HCT116 (cell line): ENCODE data around the gene EEF1E1. TPM values are rescaled to one million over a fixed set of nuclear protein-coding genes. Genes with fewer than 3 reads are reported as not detected.

Experiments used
- ATAC-seq: fragments of 200-7000 bp; cut with Tn5 transposase; 2 replicates; pipeline ENCODE4 v1.9.1; 2020; ENCODE audit warnings: mild to moderate bottlenecking, moderate library complexity
- BruUV-seq: library from RNA; stranded (reverse); fragments of 400-500 nt; replicated peaks from 2 replicates; lab custom pipeline; 2021; lab: Mats Ljungman, UMichigan
- CTCF ChIA-PET: fragments of 300-600 bp; sonication (Branson Sonifier 250); formaldehyde crosslinking; loops from one replicate; lab custom pipeline; 2021; ENCODE audit warnings: antibody characterized with exemption; lab: Charles Lee
- POLR2A ChIA-PET: fragments of 300-600, 350-600 bp; sonication (Branson Sonifier 250); formaldehyde crosslinking; loops from one replicate; lab custom pipeline; 2021; ENCODE audit warnings: antibody characterized with exemption; lab: Charles Lee
- RAD21 ChIA-PET, 2 experiments: fragments of 300-600 bp; sonication (Branson Sonifier 250); formaldehyde crosslinking; loops; one replicate each; lab custom pipeline; 2023; ENCODE audit warnings: low total read pairs in 2 of 2; ENCODE audit not compliant: uncharacterized antibody in 2 of 2, unreplicated experiment in 2 of 2, low non-redundant PET in 1 of 2; lab: Charles Lee
- DNase-seq: peaks from one replicate; pipeline ENCODE4 v3.0.0-alpha.2; 2010; ENCODE audit warnings: low read depth, low spot score
- H2AFZ ChIP-seq: fragments of 200-600 bp; shearing (Covaris generic), sonication (generic); 2 replicates; pipeline ENCODE4 v1.6.1; 2017; ENCODE audit warnings: low read depth, mixed run types, mixed read lengths, antibody characterized with exemption, low read length; ENCODE audit not compliant: poor library complexity, severe bottlenecking
- H3K27ac ChIP-seq: 2 replicates; pipeline ENCODE4 v1.5.1; 2012; ENCODE audit warnings: low read depth, low read length
- H3K27me3 ChIP-seq: fragments of 200-600 bp; sonication (generic); 2 replicates; pipeline ENCODE4 v1.6.1; 2016; ENCODE audit warnings: mixed run types, low read length, mixed read lengths; ENCODE audit not compliant: insufficient read depth
- H3K36me3 ChIP-seq, 2 experiments: fragments of 200-500 bp in 1 of 2; fragments of 200-600 bp in 1 of 2; sonication (Bioruptor generic) in 1 of 2; sonication (generic) in 1 of 2; 2 replicates each; pipeline versions ENCODE4 v1.5.1 to v1.6.1; 2014 to 2016; ENCODE audit warnings: low read length in 2 of 2, inconsistent platforms in 1 of 2, mixed read lengths in 1 of 2, mixed run types in 1 of 2; ENCODE audit not compliant: insufficient read depth in 2 of 2, control insufficient read depth in 1 of 2
- H3K4me1 ChIP-seq, 2 experiments: fragments of 200-600 bp in 1 of 2; sonication (generic) in 1 of 2; 2 replicates each; pipeline versions ENCODE4 v1.5.1 to v1.6.1; 2012 to 2017; ENCODE audit warnings: low read length in 2 of 2, inconsistent platforms in 1 of 2, mild to moderate bottlenecking in 1 of 2, mixed read lengths in 1 of 2, mixed run types in 1 of 2, moderate library complexity in 1 of 2; ENCODE audit not compliant: insufficient read depth in 2 of 2, control insufficient read depth in 1 of 2
- H3K4me2 ChIP-seq: fragments of 200-600 bp; sonication (generic); 2 replicates; pipeline ENCODE4 v1.6.1; 2017; ENCODE audit warnings: mixed run types, low read length, mixed read lengths
- H3K4me3 ChIP-seq, 2 experiments: fragments of 200-600 bp in 1 of 2; sonication (generic) in 1 of 2; replicated peaks in 1 of 2; 2 replicates each; pipeline ENCODE4 v1.5.1; 2011 to 2016; ENCODE audit warnings: low read length in 2 of 2, control low read depth in 1 of 2, low read depth in 1 of 2, mild to moderate bottlenecking in 1 of 2, mixed read lengths in 1 of 2, mixed run types in 1 of 2
- H3K79me2 ChIP-seq: fragments of 200-600 bp; sonication (generic); 2 replicates; pipeline ENCODE4 v1.6.1; 2017; ENCODE audit warnings: mild to moderate bottlenecking, mixed run types, low read length, moderate library complexity, mixed read lengths; ENCODE audit not compliant: insufficient read depth
- H3K9ac ChIP-seq: fragments of 200-600 bp; sonication (generic); 2 replicates; pipeline ENCODE4 v1.6.1; 2016; ENCODE audit warnings: low read length, mixed read lengths
- H3K9me2 ChIP-seq: fragments of 200-600 bp; sonication (generic), shearing (Covaris generic); 2 replicates; pipeline ENCODE4 v1.6.1; 2017; ENCODE audit warnings: mixed run types, mild to moderate bottlenecking, moderate library complexity; ENCODE audit not compliant: insufficient read depth
- H3K9me3 ChIP-seq, 2 experiments: fragments of 200-500 bp in 1 of 2; fragments of 200-600 bp in 1 of 2; sonication (Bioruptor generic) in 1 of 2; sonication (generic) in 1 of 2; 2 replicates each; pipeline ENCODE4 v1.6.1; 2014 to 2017; ENCODE audit warnings: low read length in 2 of 2, mixed read lengths in 2 of 2, inconsistent platforms in 1 of 2, low read depth in 1 of 2, mild to moderate bottlenecking in 1 of 2, mixed run types in 1 of 2, moderate library complexity in 1 of 2; ENCODE audit not compliant: control insufficient read depth in 1 of 2, insufficient read depth in 1 of 2
- H4K20me1 ChIP-seq: fragments of 200-600 bp; sonication (generic), shearing (Covaris generic); 2 replicates; pipeline ENCODE4 v1.6.1; 2017; ENCODE audit warnings: mixed run types, mild to moderate bottlenecking, moderate library complexity; ENCODE audit not compliant: insufficient read depth
- CBX3 ChIP-seq: IDR thresholded peaks from 2 replicates; pipeline ENCODE4 v1.6.1; 2012; ENCODE audit warnings: low read depth
- CEBPB ChIP-seq: IDR thresholded peaks from 2 replicates; pipeline ENCODE4 v1.6.1; 2012; ENCODE audit warnings: low read depth
- EGR1 ChIP-seq: IDR thresholded peaks from 2 replicates; pipeline ENCODE4 v1.6.1; 2012; ENCODE audit warnings: low read depth
- EZH2 ChIP-seq: fragments of 200-600 bp; sonication (generic); IDR thresholded peaks from 2 replicates; pipeline ENCODE4 v1.6.1; 2017; ENCODE audit warnings: antibody characterized with exemption, mixed run types
- EZH2phosphoT487 ChIP-seq: fragments of 200-600 bp; IDR thresholded peaks from 2 replicates; pipeline ENCODE4 v1.6.1; 2018; ENCODE audit warnings: antibody characterized with exemption, borderline replicate concordance
- FOSL1 ChIP-seq: IDR thresholded peaks from 2 replicates; pipeline ENCODE4 v1.6.1; 2012; ENCODE audit warnings: low read depth
- JUND ChIP-seq: IDR thresholded peaks from 2 replicates; pipeline ENCODE4 v1.6.1; 2012
- POLR2AphosphoS5 ChIP-seq: IDR thresholded peaks from 2 replicates; pipeline ENCODE4 v1.6.1; 2011; ENCODE audit warnings: mild to moderate bottlenecking, low read depth, low read length, moderate library complexity
- RAD21 ChIP-seq: IDR thresholded peaks from 2 replicates; pipeline ENCODE4 v1.6.1; 2012; ENCODE audit warnings: low read depth, mild to moderate bottlenecking
- SP1 ChIP-seq: IDR thresholded peaks from 2 replicates; pipeline ENCODE4 v1.6.1; 2012; ENCODE audit warnings: low read depth
- YY1 ChIP-seq: IDR thresholded peaks from 2 replicates; pipeline ENCODE4 v1.6.1; 2011; ENCODE audit warnings: low read length, low read depth, moderate library complexity, mild to moderate bottlenecking; ENCODE audit not compliant: insufficient replicate concordance; ENCODE audit errors: extremely low read depth
- ZFX ChIP-seq: fragments of 450-650 bp; IDR thresholded peaks from 2 replicates; pipeline ENCODE4 v1.6.1; 2017
- ZNF274 ChIP-seq: fragments of 200-500 bp; sonication (Bioruptor generic); IDR thresholded peaks from 2 replicates; pipeline ENCODE4 v1.6.1; 2014; ENCODE audit warnings: mild to moderate bottlenecking, low read depth, low read length, inconsistent platforms
- intact Hi-C: fragments of 100-400 bp; cut with micrococcal nuclease; formaldehyde crosslinking; loops from 2 replicates; pipeline ENCODE4 v1.10.0; 2022
- total RNA-seq: library from RNA; stranded (reverse); gene quantifications from one replicate; pipeline ENCODE4 v1.2.1, GENCODE V29; 2021; ENCODE audit not compliant: unreplicated experiment
- TF ChIP-seq, protein P1 (sequence below), 3 experiments: fragments of 200-600 bp in 1 of 3; sonication (generic) in 1 of 3; IDR thresholded peaks in 2 of 3; conservative IDR thresholded peaks in 1 of 3; 2 replicates each; pipeline ENCODE4 v1.5.1; 2012 to 2017; ENCODE audit warnings: low read depth in 2 of 3, low read length in 2 of 3, antibody characterized with exemption in 1 of 3, borderline replicate concordance in 1 of 3, control low read depth in 1 of 3, mild to moderate bottlenecking in 1 of 3, mixed read lengths in 1 of 3, mixed run types in 1 of 3, moderate library complexity in 1 of 3; ENCODE audit not compliant: insufficient read depth in 1 of 3

EEF1E1 gene
- total RNA-seq, 1 experiment from 2014 or later, result 69.7 TPM

DNA sequence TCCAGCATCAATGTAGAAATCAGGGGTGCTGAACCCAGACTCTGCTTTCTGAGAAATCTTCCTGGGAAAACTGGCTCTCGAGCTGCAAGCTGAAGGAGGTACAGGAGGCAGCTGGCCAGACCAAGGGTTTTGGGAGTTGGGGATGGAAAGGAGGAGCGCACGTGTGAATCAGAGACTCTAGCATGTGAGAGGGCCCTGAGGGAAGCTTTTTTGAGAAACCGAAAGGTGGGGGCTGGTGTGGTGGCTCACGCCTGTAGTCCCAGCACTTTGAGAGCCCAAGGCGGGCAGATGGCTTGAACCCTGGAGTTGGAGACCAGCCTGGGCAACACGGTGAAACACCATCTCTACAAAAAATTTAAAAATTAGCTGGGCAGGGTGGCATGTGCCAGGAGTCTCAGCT is 37.1 kb upstream of the EEF1E1 start:
- H2AFZ ChIP-seq, result no peak overlapping the region
- ChIA-PET CTCF (no interaction called here), RAD21 (interaction anchor here in 1 of 2 experiments (0.7 kb wide), 1 partner anchor 784 kb away, joined by 7 read pairs; no protein-coding TSS in a partner anchor), POLR2A (no interaction called here)
- ATAC-seq (no peak), DNase-seq (no peak)
- H3K9me2 ChIP-seq, result no peaks in the 10 kb centered on the region
- no peaks in the 10 kb centered on the region for H3K27me3 ChIP-seq
- no peaks in the 10 kb centered on the region for H4K20me1 ChIP-seq
- no peak overlapping the region for H3K4me2 ChIP-seq
- H3K9ac ChIP-seq, result no peak overlapping the region
- no TSS peak for BruUV-seq
- H3K79me2 ChIP-seq, result no peaks in the 10 kb centered on the region
- no peaks in the 10 kb centered on the region for H3K36me3 ChIP-seq
- H3K9me3 ChIP-seq, result no peaks in the 10 kb centered on the region
- TF ChIP-seq EZH2 (no peak), ZNF274 (no peak), SP1 (no peak), ZFX (no peak), FOSL1 (no peak), EZH2phosphoT487 (no peak), CEBPB (no peak), CBX3 (no peak), YY1 (no peak), RAD21 (no peak), EGR1 (no peak), JUND (no peak), POLR2AphosphoS5 (no peak)
- TF ChIP-seq, protein P1, sequence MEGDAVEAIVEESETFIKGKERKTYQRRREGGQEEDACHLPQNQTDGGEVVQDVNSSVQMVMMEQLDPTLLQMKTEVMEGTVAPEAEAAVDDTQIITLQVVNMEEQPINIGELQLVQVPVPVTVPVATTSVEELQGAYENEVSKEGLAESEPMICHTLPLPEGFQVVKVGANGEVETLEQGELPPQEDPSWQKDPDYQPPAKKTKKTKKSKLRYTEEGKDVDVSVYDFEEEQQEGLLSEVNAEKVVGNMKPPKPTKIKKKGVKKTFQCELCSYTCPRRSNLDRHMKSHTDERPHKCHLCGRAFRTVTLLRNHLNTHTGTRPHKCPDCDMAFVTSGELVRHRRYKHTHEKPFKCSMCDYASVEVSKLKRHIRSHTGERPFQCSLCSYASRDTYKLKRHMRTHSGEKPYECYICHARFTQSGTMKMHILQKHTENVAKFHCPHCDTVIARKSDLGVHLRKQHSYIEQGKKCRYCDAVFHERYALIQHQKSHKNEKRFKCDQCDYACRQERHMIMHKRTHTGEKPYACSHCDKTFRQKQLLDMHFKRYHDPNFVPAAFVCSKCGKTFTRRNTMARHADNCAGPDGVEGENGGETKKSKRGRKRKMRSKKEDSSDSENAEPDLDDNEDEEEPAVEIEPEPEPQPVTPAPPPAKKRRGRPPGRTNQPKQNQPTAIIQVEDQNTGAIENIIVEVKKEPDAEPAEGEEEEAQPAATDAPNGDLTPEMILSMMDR (IDR thresholded peaks at IDR 0.05 in 2 of 3, conservative IDR thresholded peaks at IDR 0.05 in 1 of 3; ENCODE audit: borderline replicate concordance in 1 of 3, insufficient read depth in 1 of 3, low read depth in 2 of 3, low read length in 2 of 3), result no peak
- intact Hi-C loops, result loop anchor here (10.0 kb wide), 1 partner anchor 845 kb away; no protein-coding TSS in a partner anchor
- H3K4me3 ChIP-seq, result no peak overlapping the region
- H3K27ac ChIP-seq, result no peak overlapping the region
- H3K4me1 ChIP-seq, result no peaks in the 10 kb centered on the region
